Stimulated activated CD4-positive, alpha-beta T cell treated with anti-CD3 and anti-CD28 coated beads, TNF-alpha, amount 100 ng/mL, for 48 hours (primary cell): ENCODE results near the gene PER2.
A peak's percentile ranks its signal among the peaks of the same experiment; 100 is the strongest.

Experiments
- DNase-seq, 3 donors: peaks; one replicate each; pipeline ENCODE4 v3.0.0-alpha.2; 2020; ENCODE audit warnings: low read depth in 3 of 3

The PER2 gene

GRCh38 chr2:238267884-238268680 is 20.3 kb downstream of the PER2 start:
- DNase-seq: no peak

GRCh38 chr2:238267341-238267710 is 21.1 kb downstream of the PER2 start:
- no peak for DNase-seq

DNA sequence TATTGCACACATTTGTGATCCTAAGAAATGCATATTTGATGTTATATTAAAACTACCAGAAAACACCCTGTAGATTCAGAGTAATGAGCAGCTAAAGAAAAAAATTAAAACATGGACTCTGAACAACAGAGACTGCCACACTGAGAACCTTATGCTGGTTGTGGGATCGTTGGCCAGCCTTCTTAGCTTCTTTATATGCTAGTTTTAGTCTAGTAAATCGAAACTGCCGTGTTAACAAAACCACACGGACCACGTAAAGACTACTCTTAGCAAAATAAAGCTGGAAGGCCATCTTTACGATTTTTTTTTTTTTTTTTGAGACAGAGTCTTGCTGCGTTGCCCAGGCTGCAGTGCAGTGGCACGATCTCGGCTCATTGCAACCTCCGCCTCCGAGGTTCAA is 22.8 kb downstream of the PER2 start:
- DNase-seq: no peak

DNA sequence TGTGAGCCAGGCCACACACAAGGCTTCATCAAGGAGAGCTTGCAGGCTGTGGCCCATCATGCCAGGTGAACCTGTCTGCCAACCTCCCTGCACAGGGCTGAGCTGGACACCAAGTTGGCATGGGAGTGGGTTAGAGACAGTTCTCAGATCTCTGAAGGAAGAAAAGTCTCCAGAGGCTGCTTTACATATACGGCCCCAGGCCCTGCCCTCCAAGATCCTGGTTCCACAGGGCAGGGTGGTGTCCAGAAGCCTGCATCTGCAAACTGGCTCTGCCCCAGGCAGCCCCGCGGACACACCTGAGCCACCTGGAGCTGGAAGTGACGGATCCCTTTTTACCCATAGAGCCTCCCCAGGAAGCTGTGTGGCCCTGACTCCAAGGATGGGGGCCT is 24.3 kb downstream of the PER2 start:
- DNase-seq: no peak

- peak in 2 of 3 donors; percentile 50 to 64 for DNase-seq
Observed at GRCh38 chr2:238263204-238264071, 25.0 kb downstream of the PER2 start.

GRCh38 chr2:238262496-238263122 is 25.8 kb downstream of the PER2 start:
- DNase-seq: no peak

- no peak for DNase-seq
Observed at GRCh38 chr2:238261718-238262375, 26.6 kb downstream of the PER2 start.

- DNase-seq: no peak
Observed at GRCh38 chr2:238260883-238261282, 27.5 kb downstream of the PER2 start.

- no peak for DNase-seq
Observed at GRCh38 chr2:238259061-238260020, 29.1 kb downstream of the PER2 start.

DNA sequence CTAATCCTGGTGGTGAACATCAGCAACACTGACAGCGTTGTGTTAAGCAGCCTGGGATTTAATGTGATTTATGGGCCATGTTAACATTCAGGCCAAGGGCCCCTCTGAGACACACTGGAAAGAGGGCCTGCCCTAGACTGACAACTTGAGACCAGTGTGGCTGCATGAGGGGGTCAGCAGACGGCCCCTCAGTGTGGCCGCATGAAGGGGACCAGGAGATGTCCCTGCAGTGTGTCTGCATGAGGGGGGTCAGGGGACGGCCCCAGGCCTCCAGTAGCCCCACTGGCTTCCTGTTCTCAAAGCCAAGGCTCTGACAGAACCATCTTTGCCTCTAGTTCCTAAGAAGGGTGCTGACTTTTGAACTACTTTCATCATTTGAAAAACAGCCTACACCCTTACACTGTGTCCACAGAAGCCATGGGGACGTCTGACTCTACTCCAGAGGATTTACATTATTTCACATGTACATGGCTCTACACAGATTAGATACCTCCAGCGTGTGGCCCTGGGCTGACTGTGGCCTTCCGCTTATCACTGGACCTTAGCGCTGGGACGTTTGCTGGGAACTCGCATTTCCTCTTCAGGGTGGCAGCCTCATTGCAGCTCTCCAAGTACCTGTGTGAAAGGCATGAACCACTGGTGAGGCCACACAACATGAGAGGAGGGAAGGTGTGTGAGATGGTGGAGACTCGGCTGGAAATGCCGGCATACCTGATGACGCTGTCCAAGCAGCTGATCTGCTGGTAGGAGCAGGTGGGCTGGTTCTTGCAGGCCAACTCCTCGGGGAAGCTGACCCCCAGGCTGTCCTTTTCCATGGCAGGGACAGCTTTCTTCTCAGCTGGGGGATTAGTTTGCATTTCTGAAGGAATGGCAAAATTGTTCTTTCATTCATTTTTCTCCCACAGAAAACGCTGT is 30.4 kb downstream of the PER2 start:
- DNase-seq: no peak

DNA sequence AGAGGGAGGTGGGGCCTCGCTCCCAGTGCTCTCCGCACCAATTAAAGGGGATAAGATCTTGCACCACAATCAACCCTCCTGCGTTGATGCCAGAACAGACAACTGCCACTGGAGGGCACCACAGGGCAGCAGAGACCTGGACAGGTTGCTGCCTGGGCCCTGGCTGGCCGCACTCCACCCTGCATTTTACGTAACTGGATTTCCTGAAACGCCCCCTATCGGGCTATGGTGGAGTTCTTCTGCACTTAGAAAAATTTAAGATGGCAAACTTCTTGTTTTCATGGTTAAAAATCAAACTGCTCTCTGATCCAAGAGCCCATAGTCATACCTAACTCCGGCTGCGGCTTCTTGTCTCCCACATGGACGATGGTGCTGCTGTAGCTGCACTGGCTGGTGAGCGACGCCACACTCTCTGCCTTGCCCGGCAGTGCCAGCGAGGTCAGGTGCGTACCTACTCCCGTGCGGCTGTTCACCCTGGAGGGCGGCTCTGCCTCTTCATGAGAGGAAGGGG is 31.8 kb downstream of the PER2 start:
- peak; percentile 37 to 66 (median 66) for DNase-seq

- DNase-seq: no peak
Observed at GRCh38 chr2:238256111-238256510, 32.3 kb downstream of the PER2 start.

DNA sequence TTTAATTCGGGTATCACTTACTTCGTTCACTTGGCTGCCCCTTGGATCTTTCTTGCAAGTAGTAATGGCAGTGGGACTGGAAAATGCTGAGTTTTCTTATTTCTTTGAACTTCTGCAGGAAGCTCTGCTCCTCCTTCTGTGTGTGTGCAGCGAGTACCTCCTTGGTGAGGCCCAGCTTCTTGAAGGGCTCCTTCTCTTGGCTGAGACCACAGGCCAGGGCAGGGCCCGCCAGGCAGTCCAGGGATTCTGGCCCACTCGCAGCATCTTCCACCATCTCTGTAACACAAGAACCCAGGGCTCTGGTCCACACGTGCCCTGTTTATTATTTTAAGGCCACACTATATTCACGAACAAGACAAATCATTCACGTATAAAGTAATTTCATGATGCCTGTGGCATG is 32.8 kb downstream of the PER2 start:
- DNase-seq: no peak

DNA sequence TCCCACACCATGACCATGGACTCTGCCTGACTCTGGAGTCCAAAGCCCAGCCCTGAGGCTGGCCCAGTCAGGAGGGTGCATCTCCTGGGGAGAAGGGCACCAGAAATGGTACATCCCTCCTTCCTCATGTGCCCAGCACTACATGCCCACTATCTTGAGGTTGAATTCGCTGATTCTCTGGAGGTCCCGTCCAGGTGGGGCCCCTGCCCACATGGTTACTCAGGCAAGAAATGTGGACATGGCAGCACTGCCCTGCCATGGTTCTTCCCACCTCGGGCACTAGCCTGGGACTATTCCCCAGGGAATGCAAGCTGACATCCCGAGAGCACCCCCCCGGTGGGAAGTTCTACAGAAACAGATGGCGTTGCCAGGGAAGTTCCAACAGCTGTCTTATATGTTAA is 33.3 kb downstream of the PER2 start:
- no peak for DNase-seq

DNA sequence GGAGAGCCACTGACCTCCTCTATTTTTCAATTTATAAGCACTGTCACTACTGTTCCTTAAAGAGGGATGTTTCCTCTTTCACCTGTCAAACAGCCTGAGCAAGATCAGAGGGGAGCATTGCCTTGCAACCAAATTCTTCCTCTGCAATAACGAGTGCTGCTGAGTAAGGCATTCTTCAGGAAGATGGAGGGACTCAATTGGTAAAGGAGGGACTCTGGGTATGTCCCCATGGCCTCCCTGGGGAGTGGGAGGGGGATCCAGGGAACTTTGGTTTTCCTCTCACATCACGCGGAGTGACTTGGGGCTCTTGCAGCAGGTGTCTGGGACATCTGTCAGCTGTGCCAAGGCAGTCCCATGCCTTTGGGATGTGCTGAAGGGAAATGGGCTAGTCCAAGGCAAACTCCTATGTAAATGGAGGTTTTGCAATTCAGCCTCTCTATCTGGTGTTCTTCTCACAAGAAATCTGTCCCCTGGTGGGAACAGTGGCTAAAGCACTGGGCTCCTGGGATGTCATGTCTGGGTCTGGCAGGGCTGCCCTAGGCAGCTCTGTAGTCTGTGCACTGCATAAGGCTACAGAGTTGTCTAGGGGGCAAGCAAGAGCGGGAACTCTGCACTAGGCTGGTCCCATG is 34.2 kb downstream of the PER2 start:
- no peak for DNase-seq

DNA sequence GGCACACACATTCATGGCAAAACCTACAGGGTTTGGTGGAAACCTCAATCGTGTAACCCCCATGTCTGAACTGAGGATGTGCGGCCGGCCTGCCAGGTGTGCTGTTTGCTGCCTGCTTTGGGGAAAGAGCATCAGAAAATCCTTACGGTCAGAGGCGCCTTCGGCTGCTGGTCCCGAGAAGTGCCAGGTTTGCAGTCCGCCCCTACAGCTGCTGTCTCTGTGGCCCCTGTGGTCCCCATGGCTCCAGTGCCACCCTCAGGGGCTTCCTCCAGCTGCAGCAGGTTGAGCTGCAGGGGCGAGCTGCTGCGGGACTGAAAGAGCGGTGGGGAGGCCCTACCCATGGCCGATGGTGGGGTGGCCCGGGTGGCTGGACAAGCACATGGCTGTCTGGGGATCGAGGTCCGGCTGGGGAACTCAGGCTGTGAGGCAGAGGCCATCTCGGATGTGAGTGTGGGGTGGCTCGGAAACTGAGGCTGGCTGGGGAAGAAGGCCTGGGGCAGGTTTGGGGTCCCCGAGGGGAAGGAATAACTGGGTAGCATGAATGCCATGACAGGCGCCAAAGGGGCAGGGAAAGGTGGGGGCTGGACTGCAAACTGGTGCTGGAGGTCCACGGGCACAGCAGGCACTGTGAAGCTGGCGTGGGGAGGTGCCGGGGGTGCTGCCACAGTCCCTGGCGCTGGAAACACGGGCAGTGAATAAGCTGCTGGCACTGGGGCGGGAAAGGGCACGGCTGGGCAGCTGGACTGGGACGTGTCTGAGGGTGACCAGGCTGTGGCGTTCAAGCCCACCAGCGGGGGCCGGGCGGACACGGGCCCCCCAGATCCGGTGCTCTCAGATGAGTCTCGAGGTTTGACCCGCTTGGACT is 35.4 kb downstream of the PER2 start:
- DNase-seq: no peak

DNA sequence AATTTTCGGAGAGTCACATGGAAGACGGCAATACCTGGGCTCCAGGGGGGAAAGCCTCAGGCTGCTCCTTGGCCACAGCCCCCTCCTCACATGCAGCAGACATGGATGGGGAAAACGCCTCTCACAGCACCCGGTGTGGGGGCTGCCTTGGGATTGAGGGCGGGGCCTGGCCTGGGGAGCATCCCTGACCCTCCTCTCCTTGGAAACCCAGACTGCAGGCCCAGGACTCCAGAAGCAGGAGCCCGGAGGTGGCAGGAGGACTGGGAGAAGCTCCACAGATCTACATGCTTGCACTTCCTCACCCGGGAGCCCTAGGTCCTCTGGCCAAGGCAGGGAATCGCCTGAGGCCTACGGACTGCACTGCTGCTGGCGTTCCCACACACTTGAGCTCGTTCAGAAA is 36.4 kb downstream of the PER2 start:
- no peak for DNase-seq

- no peak for DNase-seq
Observed at GRCh38 chr2:238251331-238251730, 37.1 kb downstream of the PER2 start.
